ENCODE measurements around the gene KATNB1. TPM values are rescaled to one million over a fixed set of nuclear protein-coding genes. Genes with fewer than 3 reads are reported as not detected.

The KATNB1 gene
- total RNA-seq, 3 donors from 2014 or later, result 15.5 to 20.9 (median 17.0) TPM

GRCh38 chr16:57761957-57762356 lies 26.4 kb downstream of the KATNB1 start:
- TF ChIP-seq, protein P1, sequence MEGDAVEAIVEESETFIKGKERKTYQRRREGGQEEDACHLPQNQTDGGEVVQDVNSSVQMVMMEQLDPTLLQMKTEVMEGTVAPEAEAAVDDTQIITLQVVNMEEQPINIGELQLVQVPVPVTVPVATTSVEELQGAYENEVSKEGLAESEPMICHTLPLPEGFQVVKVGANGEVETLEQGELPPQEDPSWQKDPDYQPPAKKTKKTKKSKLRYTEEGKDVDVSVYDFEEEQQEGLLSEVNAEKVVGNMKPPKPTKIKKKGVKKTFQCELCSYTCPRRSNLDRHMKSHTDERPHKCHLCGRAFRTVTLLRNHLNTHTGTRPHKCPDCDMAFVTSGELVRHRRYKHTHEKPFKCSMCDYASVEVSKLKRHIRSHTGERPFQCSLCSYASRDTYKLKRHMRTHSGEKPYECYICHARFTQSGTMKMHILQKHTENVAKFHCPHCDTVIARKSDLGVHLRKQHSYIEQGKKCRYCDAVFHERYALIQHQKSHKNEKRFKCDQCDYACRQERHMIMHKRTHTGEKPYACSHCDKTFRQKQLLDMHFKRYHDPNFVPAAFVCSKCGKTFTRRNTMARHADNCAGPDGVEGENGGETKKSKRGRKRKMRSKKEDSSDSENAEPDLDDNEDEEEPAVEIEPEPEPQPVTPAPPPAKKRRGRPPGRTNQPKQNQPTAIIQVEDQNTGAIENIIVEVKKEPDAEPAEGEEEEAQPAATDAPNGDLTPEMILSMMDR (IDR thresholded peaks at IDR 0.05), result no peak
- no peak for TF ChIP-seq POLR2A (IDR thresholded peaks at IDR 0.05)
- no peak for TF ChIP-seq POLR2AphosphoS5 (IDR thresholded peaks at IDR 0.05)
- H3K4me1 ChIP-seq, result no peaks in the 10 kb centered on the region
- no peaks in the 10 kb centered on the region for H3K27me3 ChIP-seq
- H3K4me3 ChIP-seq, result no peak overlapping the region
- H3K36me3 ChIP-seq, result no peaks in the 10 kb centered on the region
- H3K27ac ChIP-seq, result no peak overlapping the region
- no peak for DNase-seq (ENCODE audit: low spot score in 2 of 2)
- no peaks in the 10 kb centered on the region for H3K9me3 ChIP-seq
- intact Hi-C loops (cut with DNase I; ENCODE audit: low total_unique reads), result no loop called here

DNA sequence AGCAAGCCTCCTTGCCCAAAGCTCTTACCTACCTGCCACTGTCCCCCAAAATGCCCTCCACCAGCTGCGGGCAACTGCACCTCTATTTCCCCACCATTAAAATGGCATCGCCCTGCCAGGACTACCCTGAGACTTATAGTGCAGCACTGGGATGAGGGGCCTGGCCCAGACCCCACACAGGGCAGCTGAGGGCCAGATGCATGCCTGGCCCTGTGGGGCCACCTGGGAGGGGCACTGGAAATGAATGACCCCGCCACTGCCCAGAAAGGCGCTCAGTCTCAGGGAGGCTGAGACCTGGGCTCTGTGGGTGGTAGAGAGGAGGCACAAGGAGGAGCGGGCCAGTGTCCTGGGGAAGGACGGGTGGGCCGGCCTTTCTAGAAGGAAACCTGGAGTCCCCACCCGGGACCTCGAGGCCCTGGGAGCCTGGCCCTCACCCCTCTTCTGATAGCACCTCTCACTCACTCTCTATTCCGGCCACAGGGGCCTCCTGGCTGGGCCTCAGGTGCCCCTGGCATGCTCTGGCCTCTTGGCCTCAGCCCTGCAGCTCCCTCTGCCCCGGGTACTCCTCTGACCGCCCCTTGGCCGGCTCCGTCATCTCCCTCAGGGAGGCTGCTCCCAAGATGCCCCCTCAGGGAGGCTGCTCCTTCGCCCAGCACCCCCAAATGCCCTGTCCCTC lies 26.9 kb downstream of the KATNB1 start:
- H3K36me3 ChIP-seq, result no peaks in the 10 kb centered on the region
- no peak overlapping the region for H3K4me3 ChIP-seq
- DNase-seq (ENCODE audit: low spot score in 2 of 2), result no peak
- no peak overlapping the region for H3K27ac ChIP-seq
- no peak for TF ChIP-seq POLR2A (IDR thresholded peaks at IDR 0.05)
- TF ChIP-seq POLR2AphosphoS5 (IDR thresholded peaks at IDR 0.05), result no peak
- TF ChIP-seq, protein P1 (IDR thresholded peaks at IDR 0.05), result no peak
- H3K4me1 ChIP-seq, result no peaks in the 10 kb centered on the region
- no peaks in the 10 kb centered on the region for H3K9me3 ChIP-seq
- intact Hi-C loops (cut with DNase I; ENCODE audit: low total_unique reads), result no loop called here
- no peaks in the 10 kb centered on the region for H3K27me3 ChIP-seq

- H3K27me3 ChIP-seq, result no peaks in the 10 kb centered on the region
- H3K4me3 ChIP-seq, result no peak overlapping the region
- TF ChIP-seq POLR2AphosphoS5 (IDR thresholded peaks at IDR 0.05) (no peak), POLR2A (IDR thresholded peaks at IDR 0.05) (no peak)
- TF ChIP-seq, protein P1 (IDR thresholded peaks at IDR 0.05), result no peak
- no peaks in the 10 kb centered on the region for H3K4me1 ChIP-seq
- no peak overlapping the region for H3K27ac ChIP-seq
- intact Hi-C loops (cut with DNase I; ENCODE audit: low total_unique reads), result no loop called here
- H3K9me3 ChIP-seq, result no peaks in the 10 kb centered on the region
- no peak for DNase-seq (ENCODE audit: low spot score in 2 of 2)
- no peaks in the 10 kb centered on the region for H3K36me3 ChIP-seq
These were observed 27.9 kb downstream of the KATNB1 start for GRCh38 chr16:57763285-57764005.

DNA sequence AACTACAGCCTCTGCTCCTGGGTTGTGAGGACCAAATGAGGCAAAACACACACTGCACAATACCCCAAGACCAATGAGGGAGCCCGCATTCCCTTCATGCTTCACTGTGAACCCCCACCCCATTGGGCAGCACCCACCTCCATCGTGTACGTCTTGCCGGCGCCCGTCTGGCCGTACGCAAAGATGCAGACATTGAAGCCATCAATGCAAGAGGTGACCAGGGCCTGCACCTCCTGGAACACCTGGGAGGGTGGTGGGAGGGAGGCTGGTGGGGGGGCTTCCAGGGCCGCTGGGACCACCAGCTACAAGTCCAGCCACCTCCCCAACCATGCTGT lies 28.4 kb downstream of the KATNB1 start:
- Histone ChIP-seq H3K4me3 (no peak overlapping the region), H3K36me3 (no peaks in the 10 kb centered on the region), H3K4me1 (no peaks in the 10 kb centered on the region), H3K27me3 (no peaks in the 10 kb centered on the region), H3K27ac (no peak overlapping the region), H3K9me3 (no peaks in the 10 kb centered on the region)
- TF ChIP-seq POLR2AphosphoS5 (IDR thresholded peaks at IDR 0.05), result no peak
- no peak for TF ChIP-seq POLR2A (IDR thresholded peaks at IDR 0.05)
- TF ChIP-seq, protein P1 (IDR thresholded peaks at IDR 0.05), result no peak
- intact Hi-C loops (cut with DNase I; ENCODE audit: low total_unique reads), result no loop called here
- no peak for DNase-seq (ENCODE audit: low spot score in 2 of 2)

Measured in breast epithelium (tissue), 4 donors.